HG02884 (cell line): ENCODE results near the gene NPTXR.
"Not testable (repeated sequence)": the region's sequence is repeated elsewhere in the genome, so short reads cannot be mapped to it uniquely, and the experiment has no call there.

Experiments
- ATAC-seq: cut with Tn5 transposase; IDR thresholded peaks from one replicate; pipeline ENCODE4 v1.9.1; 2021; ENCODE audit warnings: mild to moderate bottlenecking, moderate library complexity; ENCODE audit not compliant: unreplicated experiment

NPTXR gene

GRCh38 chr22:38832005-38832978 is 11.5 kb downstream of the NPTXR start:
- no peak for ATAC-seq

GRCh38 chr22:38831166-38831945 is 12.5 kb downstream of the NPTXR start:
- no peak for ATAC-seq

- no peak for ATAC-seq
These were observed 13.1 kb downstream of the NPTXR start for GRCh38 chr22:38830845-38831108.

- no peak for ATAC-seq
These were observed 13.6 kb downstream of the NPTXR start for GRCh38 chr22:38830026-38830844.

GRCh38 chr22:38829485-38829884 is 14.3 kb downstream of the NPTXR start:
- ATAC-seq, result no peak

GRCh38 chr22:38828616-38829205 is 15.1 kb downstream of the NPTXR start:
- no peak for ATAC-seq

- ATAC-seq, result no peak
These were observed 15.6 kb downstream of the NPTXR start for GRCh38 chr22:38828191-38828590.

GRCh38 chr22:38827510-38827909 is 16.3 kb downstream of the NPTXR start:
- ATAC-seq, result no peak

- ATAC-seq, result no peak
These were observed 17.0 kb downstream of the NPTXR start for GRCh38 chr22:38826801-38827200.

- no peak for ATAC-seq
These were observed 17.4 kb downstream of the NPTXR start for GRCh38 chr22:38826386-38826785.

- ATAC-seq, result no peak
These were observed 19.2 kb downstream of the NPTXR start for GRCh38 chr22:38824585-38824984.

- no peak for ATAC-seq
These were observed 20.2 kb downstream of the NPTXR start for GRCh38 chr22:38823637-38824036.

- ATAC-seq, result no peak
These were observed 20.8 kb downstream of the NPTXR start for GRCh38 chr22:38823076-38823475.

- no peak for ATAC-seq
These were observed 23.8 kb downstream of the NPTXR start for GRCh38 chr22:38820020-38820419.

- no peak for ATAC-seq
These were observed 24.4 kb downstream of the NPTXR start for GRCh38 chr22:38819387-38819940.

GRCh38 chr22:38817196-38817595 is 26.6 kb downstream of the NPTXR start:
- no peak for ATAC-seq

GRCh38 chr22:38815842-38816241 is 28.0 kb downstream of the NPTXR start:
- ATAC-seq, result no peak

- no peak for ATAC-seq
These were observed 32.6 kb downstream of the NPTXR start for GRCh38 chr22:38811241-38811640.

- ATAC-seq, result not testable (repeated sequence)
These were observed 38.7 kb downstream of the NPTXR start for GRCh38 chr22:38805041-38805593.

GRCh38 chr22:38802671-38803121 is 41.1 kb downstream of the NPTXR start:
- no peak for ATAC-seq
